ENCODE data around the gene EHMT1.

GRCh38 chr9:137724818-137725240 lies 106.0 kb downstream of the EHMT1 start:
- TF ChIP-seq CTCF (IDR thresholded peaks at IDR 0.05; ENCODE audit: insufficient read depth, low read length, poor library complexity, severe bottlenecking) (no peak), EZH2phosphoT487 (conservative IDR thresholded peaks at IDR 0.05; ENCODE audit: low read length) (no peak)

All from SU-DHL-6 (cell line).